Liver (tissue), 9 donors: ENCODE results near the gene PPP2R5B. TPM values are rescaled to one million over a fixed set of nuclear protein-coding genes. Genes with fewer than 3 reads are reported as not detected.

Experiments
- DNase-seq: peaks from one replicate; pipeline ENCODE4 v3.0.0-alpha.2; 2017; ENCODE audit warnings: low spot score
- H3K27ac ChIP-seq, 2 donors: one replicate each; pipeline ENCODE4 v1.7.0; 2013; ENCODE audit warnings: inconsistent platforms in 2 of 2, low read length in 2 of 2, control low read depth in 1 of 2, low read depth in 1 of 2, mild to moderate bottlenecking in 1 of 2
- H3K27me3 ChIP-seq, 4 donors: one replicate each; pipeline versions ENCODE4 v1.6.1 to v1.7.0; 2013; ENCODE audit warnings: low read length in 3 of 4, inconsistent platforms in 1 of 4, mild to moderate bottlenecking in 1 of 4, moderate library complexity in 1 of 4; ENCODE audit not compliant: control insufficient read depth in 4 of 4, insufficient read depth in 4 of 4
- H3K36me3 ChIP-seq, 4 donors: one replicate each; pipeline versions ENCODE4 v1.6.1 to v1.7.0; 2013; ENCODE audit warnings: low read length in 3 of 4, mild to moderate bottlenecking in 3 of 4, low read depth in 1 of 4, moderate library complexity in 1 of 4; ENCODE audit not compliant: control insufficient read depth in 4 of 4, insufficient read depth in 3 of 4
- H3K4me1 ChIP-seq, 4 donors: one replicate each; pipeline versions ENCODE4 v1.6.1 to v1.7.0; 2013; ENCODE audit warnings: low read length in 3 of 4, mild to moderate bottlenecking in 3 of 4, moderate library complexity in 1 of 4; ENCODE audit not compliant: control insufficient read depth in 4 of 4, insufficient read depth in 4 of 4
- H3K4me3 ChIP-seq, 3 donors: one replicate each; pipeline versions ENCODE4 v1.6.1 to v1.7.0; 2013; ENCODE audit warnings: low read length in 3 of 3, control low read depth in 1 of 3, low read depth in 1 of 3, mild to moderate bottlenecking in 1 of 3
- H3K9ac ChIP-seq, 2 donors: one replicate each; pipeline ENCODE4 v1.7.0; 2013; ENCODE audit warnings: low read length in 2 of 2, mild to moderate bottlenecking in 2 of 2, moderate library complexity in 2 of 2, control low read depth in 1 of 2, low read depth in 1 of 2
- H3K9me3 ChIP-seq, 4 donors: one replicate each; pipeline versions ENCODE4 v1.6.1 to v1.7.0; 2013; ENCODE audit warnings: low read length in 3 of 4; ENCODE audit not compliant: control insufficient read depth in 4 of 4
- ATF3 ChIP-seq: IDR thresholded peaks from 2 replicates; pipeline ENCODE4 v1.6.1; 2016; ENCODE audit warnings: antibody characterized with exemption
- CTCF ChIP-seq: fragments of 150-350 bp; IDR thresholded peaks from 2 replicates; pipeline ENCODE4 v1.5.1; 2017; ENCODE audit warnings: improper control_type of control experiment, low read depth, low read length; ENCODE audit not compliant: missing input control
- FOXA1 ChIP-seq: IDR thresholded peaks from 2 replicates; pipeline ENCODE4 v1.6.1; 2016; ENCODE audit warnings: antibody characterized with exemption
- FOXA2 ChIP-seq: IDR thresholded peaks from 2 replicates; pipeline ENCODE4 v1.6.1; 2016; ENCODE audit warnings: antibody characterized with exemption
- GABPA ChIP-seq, 2 donors: IDR thresholded peaks in 1 of 2; conservative IDR thresholded peaks in 1 of 2; 2 replicates each; pipeline ENCODE4 v1.6.1; 2016; ENCODE audit warnings: antibody characterized with exemption in 2 of 2, mild to moderate bottlenecking in 1 of 2, moderate library complexity in 1 of 2
- HNF4A ChIP-seq, 2 donors: conservative IDR thresholded peaks; 2 replicates each; pipeline ENCODE4 v1.6.1; 2016; ENCODE audit warnings: antibody characterized with exemption in 2 of 2, mild to moderate bottlenecking in 2 of 2
- MAX ChIP-seq: IDR thresholded peaks from 2 replicates; pipeline ENCODE4 v1.6.1; 2016; ENCODE audit warnings: antibody characterized with exemption
- RAD21 ChIP-seq, 2 donors: IDR thresholded peaks; 2 replicates each; pipeline ENCODE4 v1.6.1; 2016; ENCODE audit warnings: antibody characterized with exemption in 2 of 2, mild to moderate bottlenecking in 2 of 2
- TAF1 ChIP-seq: conservative IDR thresholded peaks from 2 replicates; pipeline ENCODE4 v1.6.1; 2016; ENCODE audit warnings: antibody characterized with exemption, mild to moderate bottlenecking
- YY1 ChIP-seq: IDR thresholded peaks from 2 replicates; pipeline ENCODE4 v1.6.1; 2016; ENCODE audit warnings: antibody characterized with exemption, mild to moderate bottlenecking
- ZBTB33 ChIP-seq: IDR thresholded peaks from 2 replicates; pipeline ENCODE4 v1.6.1; 2016; ENCODE audit warnings: antibody characterized with exemption
- WGBS: extraction: QIAGEN DNeasy Blood & Tissue Kit; methylation state at CpG from one replicate; pipeline ENCODE4 v1.1.7; 2013; 5-methylcytosine and 5-hydroxymethylcytosine counted together
- polyA plus RNA-seq, 2 donors: library from polyadenylated mRNA; stranded (reverse) in 1 of 2; unstranded in 1 of 2; fragments of 200-250 nt in 1 of 2; fragments of >200 nt in 1 of 2; fragmentation: Nextera tagmentation in 1 of 2; extraction: Ambion mirVana in 1 of 2; gene quantifications; one replicate each; pipeline versions ENCODE4 v1.2.1 to v1.2.3, GENCODE V29; 2013 to 2015
- total RNA-seq, 2 donors: library from RNA; depleted of rRNA; stranded (reverse); fragments of >200 nt; gene quantifications; one replicate each; pipeline ENCODE4 v1.2.3, GENCODE V29; 2014
- donor health status: healthy.
- donor health status: healthy.
- donor health status: healthy.
- donor health status: healthy.
- donor health status: healthy.

The PPP2R5B gene
- total and polyA plus RNA-seq, 4 donors: 2.9 to 6.6 (median 5.1) TPM

GRCh38 chr11:64923151-64923661 lies 1.3 kb upstream of the PPP2R5B start:
- no peak overlapping the region for H3K9ac ChIP-seq
- H3K27me3 ChIP-seq: no peaks in the 10 kb centered on the region
- no peak overlapping the region for H3K27ac ChIP-seq
- TF ChIP-seq GABPA (IDR thresholded peaks at IDR 0.05 in 1 of 2, conservative IDR thresholded peaks at IDR 0.05 in 1 of 2): no peak
- no peak for TF ChIP-seq MAX
- no peak for TF ChIP-seq FOXA1
- TF ChIP-seq HNF4A (conservative IDR thresholded peaks at IDR 0.05): no peak
- TF ChIP-seq FOXA2: no peak
- TF ChIP-seq YY1: no peak
- TF ChIP-seq TAF1: no peak
- no peak for TF ChIP-seq RAD21 (IDR thresholded peaks at IDR 0.05)
- TF ChIP-seq CTCF: no peak
- TF ChIP-seq ATF3: no peak
- no peak for TF ChIP-seq ZBTB33
- H3K36me3 ChIP-seq: no peaks in the 10 kb centered on the region
- peaks cover 1 to 20% (median 10%) of the 10 kb centered on the region in 4 donors for H3K4me1 ChIP-seq
- no peak overlapping the region for H3K4me3 ChIP-seq
- no peak for DNase-seq
- H3K9me3 ChIP-seq: no peaks in the 10 kb centered on the region
- 95% methylated on average over 11 of the region's 11 CpGs for WGBS

GRCh38 chr11:64924910-64925284 lies 408 bp downstream of the PPP2R5B start:
- peak overlapping the region; percentile 67 to 90 (median 70) for H3K4me3 ChIP-seq
- H3K9me3 ChIP-seq: no peaks in the 10 kb centered on the region
- peaks cover 0 to 9% (median 2%) of the 10 kb centered on the region in 4 donors for H3K36me3 ChIP-seq
- H3K27ac ChIP-seq: peak overlapping the region; percentile 80 to 95
- peak overlapping the region; percentile 5 to 57 for H3K9ac ChIP-seq
- H3K27me3 ChIP-seq: no peaks in the 10 kb centered on the region
- TF ChIP-seq ATF3 (no peak), RAD21 (IDR thresholded peaks at IDR 0.05) (no peak)
- no peak for DNase-seq
- H3K4me1 ChIP-seq: peaks cover 1 to 17% (median 8%) of the 10 kb centered on the region in 4 donors
- WGBS: under 1% methylated on average over 24 of the region's 24 CpGs
